HG03575 (cell line): ENCODE results near the gene NPY5R.
A peak's percentile ranks its signal among the peaks of the same experiment; 100 is the strongest.

ENCODE experiments used
- ATAC-seq: cut with Tn5 transposase; IDR thresholded peaks from one replicate; pipeline ENCODE4 v1.9.1; 2021; ENCODE audit not compliant: unreplicated experiment, insufficient number of reproducible peaks, low FRiP score; ENCODE audit errors: extremely low read depth

Gene NPY5R

GRCh38 chr4:163343604-163344146, at the start of gene NPY5R:
Gene NPY5R (plus strand): TSS chr4:163343892. CDS start chr4:163350274, 6,382 bp downstream.
- no peak for ATAC-seq

DNA sequence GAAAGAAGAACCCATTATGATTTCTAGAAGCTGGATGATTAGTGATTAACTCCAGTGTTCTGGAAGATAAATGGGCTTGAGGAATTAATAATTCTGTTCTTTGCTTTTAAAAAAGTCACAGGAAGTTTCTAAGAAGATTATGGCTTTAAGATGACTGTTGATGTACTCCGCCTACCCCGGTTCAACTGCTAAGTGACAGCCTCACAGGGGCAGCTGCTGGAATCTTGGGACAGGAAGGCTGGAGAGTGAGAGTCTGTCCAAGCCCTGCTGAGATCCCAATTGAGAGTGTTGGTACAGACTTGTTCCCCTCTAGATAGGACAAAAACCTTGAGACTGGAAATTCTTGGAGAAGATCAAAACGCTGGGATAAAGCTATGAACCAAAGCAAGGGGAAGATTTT, 48.6 kb upstream of the NPY5R start:
- ATAC-seq, result no peak

DNA sequence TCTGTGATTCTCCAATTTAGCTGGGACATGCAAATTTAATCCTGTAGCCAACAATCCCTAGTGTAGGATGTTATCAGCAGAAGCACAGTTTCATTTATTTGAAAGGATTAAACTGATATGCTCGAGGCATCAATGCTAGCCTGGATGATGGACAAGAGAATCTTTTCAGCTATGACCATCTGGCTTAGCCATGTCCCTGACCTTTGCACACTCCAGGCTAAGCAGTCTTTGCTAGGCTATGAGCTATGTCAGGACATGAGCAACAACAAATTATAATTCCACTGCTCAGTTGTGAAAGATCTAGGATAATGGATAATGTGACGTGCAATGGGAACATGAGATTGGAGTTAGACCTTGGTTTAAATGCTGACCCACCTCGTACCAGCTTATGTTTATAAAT, 43.2 kb upstream of the NPY5R start:
- ATAC-seq, result no peak

DNA sequence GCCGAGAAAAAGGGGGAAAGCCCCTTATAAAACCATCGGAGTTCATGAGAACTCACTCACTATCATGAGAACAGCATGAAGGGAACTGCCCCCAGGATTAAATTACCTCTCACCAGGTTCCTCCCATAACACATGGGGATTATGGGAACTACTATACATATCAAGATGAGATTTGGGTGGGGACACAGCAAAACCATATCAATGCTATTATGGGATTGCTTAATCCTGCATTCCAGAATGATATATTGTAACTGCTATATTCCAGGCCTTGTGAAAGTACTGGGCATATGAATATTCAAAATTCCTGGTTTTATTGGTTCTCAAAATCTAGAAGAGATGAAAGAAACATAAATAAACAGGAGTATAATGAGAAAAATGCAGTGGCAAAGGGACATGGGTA, 40.6 kb upstream of the NPY5R start:
- ATAC-seq, result no peak

DNA sequence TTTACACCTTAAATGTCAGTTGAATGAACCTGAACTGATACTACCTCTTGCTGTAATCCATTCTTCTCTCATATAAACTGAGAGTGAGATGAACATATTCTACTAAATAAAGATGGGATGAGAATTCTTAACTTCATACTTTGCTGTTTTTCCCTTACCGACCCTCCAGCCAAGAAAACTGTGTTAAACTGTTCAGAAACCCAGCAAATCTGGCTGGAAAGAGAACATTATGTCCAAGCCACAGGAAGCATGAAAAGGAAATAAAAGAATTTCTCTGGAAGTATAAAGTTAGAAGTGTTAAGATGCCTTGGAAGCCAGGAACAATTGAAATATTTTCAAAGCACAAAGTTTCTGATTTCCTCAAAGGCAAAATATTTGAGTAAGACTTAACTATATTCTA, 34.2 kb upstream of the NPY5R start:
- ATAC-seq, result no peak

GRCh38 chr4:163317110-163317509, 26.6 kb upstream of the NPY5R start:
- ATAC-seq, result no peak

DNA sequence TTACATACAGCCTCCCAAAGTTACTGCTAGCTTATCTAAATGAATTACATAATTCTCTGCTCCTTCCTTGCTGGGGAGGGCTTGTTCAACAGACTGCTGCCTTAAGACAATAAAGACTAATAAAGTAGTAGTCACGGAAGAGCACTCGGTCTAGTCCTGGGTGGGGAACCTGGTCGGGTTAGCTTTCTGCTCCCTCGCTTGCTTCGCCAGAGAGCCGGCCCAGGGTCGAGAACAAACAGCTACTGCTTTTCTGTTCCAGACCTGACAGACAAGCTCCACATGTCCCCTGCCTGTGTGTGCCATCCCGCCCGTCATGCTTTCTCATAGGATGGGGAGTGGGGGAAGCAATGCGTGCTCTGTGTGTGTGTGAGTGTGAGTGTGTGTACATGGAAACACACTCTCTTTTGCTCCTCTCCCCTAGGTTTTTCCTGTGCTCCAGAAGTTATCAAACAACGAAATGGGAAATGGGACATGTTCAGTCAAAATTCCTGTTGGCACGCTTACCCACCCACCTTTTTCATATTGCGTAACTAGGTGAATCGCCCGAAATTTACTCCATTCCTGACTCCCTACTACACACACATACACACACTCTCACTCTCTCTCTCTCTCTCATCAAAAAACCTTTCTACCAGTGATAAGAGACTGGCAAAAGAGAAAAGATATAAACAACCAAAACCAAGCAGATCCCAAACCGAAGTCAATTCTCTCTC, 12.6 kb upstream of the NPY5R start:
- no peak for ATAC-seq

- ATAC-seq, result no peak
Measured at GRCh38 chr4:163331629-163332376, 11.9 kb upstream of the NPY5R start.

DNA sequence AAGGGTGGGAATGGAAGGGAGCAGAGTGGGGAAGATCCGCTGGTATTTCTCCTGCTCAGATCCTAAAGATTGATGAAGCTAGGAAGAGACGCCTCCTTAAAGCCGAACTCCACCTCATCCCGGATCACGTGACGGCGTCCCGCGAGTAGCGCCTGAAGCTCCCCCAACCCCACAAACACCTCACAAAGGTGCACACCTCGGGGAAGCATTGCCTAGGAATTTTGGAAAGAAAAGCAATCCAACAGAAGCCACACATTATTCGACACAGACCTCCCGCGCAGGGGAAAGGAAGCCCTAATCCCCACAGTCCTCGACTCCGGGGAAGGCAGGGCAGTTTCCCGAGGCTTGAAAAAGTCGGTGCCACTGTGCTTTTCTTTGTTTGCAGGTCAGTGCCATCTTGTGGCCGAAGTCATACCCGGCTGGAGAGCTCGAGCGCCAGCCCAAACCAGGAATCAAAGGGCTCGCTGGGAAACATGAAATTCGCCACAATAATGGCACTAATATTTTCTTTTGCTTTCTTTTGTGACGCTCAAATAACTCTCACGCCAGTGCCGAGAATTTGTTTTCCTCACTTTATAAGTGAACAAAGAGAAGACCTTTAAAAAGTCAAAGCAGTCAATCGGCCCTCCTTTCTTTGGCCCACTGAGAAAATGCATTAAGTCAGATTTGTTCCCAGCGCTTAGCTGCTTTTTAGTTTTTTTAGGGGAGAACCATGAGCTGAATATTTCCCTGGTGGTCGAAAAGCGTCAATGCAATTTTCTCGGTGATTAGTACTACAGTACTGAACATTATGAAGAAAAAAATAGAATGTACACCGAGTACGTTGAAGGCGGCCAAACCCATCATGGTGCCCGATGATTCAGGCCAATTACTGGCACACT, 10.9 kb upstream of the NPY5R start, which contains the start of gene NPY1R:
NPY1R (minus strand) TSS at position 71 of the 881 bp plus-strand sequence. CDS start 6,042 bp downstream, outside the sequence.
- ATAC-seq, result peak; percentile 65

- ATAC-seq, result no peak
Measured at GRCh38 chr4:163335384-163335783, 8.3 kb upstream of the NPY5R start.

DNA sequence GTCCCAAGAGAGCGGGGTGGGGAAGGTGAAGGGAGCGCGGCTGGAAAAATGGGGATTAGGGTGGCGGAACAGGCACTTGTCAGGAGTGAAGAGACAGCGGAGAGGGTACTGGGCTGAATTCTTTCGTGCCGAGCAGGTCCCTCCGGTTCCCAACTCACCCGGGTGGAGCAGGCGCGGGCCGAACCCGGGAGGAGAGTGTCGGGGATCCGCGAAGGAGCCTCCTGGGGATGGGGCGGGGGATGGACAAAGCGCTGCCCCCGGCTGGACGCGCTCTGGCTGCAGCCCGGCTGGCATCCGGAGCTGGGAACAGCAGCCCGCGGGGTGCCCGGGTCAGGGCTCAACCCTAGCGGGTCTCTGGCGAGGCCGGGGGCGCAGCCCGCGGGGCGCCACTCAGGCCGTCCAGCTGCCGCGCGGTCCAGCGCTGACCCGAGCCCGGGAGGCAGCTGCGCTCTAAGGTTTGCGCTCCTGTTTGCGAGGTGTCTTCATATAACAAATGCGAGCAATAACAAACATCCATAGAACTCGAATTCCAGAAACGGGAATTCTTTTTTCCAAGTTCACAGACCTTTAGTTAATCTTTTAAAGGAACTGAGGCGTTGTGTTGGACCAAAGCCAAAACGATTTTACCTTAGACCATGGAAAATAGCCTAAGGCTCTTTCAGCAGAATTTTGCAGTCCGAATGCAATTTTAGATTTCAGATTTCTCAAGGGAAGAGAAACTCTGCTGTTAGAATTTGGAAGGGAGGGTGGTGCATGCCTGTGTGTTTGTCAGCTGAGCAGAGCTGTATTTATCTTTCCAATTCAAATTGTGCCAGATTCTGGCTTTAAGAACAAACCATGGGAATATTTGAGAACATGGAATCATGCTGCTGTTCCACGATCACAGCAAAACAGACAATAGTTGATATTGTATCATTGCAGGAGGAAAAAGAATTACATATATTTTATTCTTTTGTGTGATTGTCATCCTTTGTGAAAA, 744 bp downstream of the NPY5R start:
- ATAC-seq, result no peak

- no peak for ATAC-seq
Measured at GRCh38 chr4:163350672-163351071, 7.0 kb downstream of the NPY5R start.

GRCh38 chr4:163353054-163353453, 9.4 kb downstream of the NPY5R start:
- no peak for ATAC-seq

DNA sequence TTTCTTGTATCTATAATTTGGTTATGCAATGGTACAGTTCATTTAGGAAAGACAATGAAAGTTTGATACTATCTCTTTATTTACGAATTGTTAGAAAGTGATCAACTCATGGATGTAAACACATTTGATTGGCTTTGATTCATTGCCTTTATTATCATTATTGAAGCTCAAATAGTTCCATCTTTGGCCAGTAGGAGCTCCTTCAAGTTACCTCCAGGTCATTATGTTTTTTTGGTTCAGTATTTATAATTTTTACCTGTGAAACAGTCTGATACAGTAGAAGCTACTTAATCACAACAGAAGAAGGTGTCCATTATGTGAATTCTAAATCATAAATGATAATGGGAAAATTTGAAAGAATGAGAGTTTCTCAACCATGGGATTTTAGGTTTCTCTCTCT, 12.4 kb downstream of the NPY5R start:
- no peak for ATAC-seq

GRCh38 chr4:163367651-163368050, 24.0 kb downstream of the NPY5R start:
- ATAC-seq, result no peak

GRCh38 chr4:163372029-163372428, 28.3 kb downstream of the NPY5R start:
- ATAC-seq, result no peak

- ATAC-seq, result no peak
Measured at GRCh38 chr4:163378661-163379060, 35.0 kb downstream of the NPY5R start.

- ATAC-seq, result no peak
Measured at GRCh38 chr4:163380703-163381102, 37.0 kb downstream of the NPY5R start.
